OCI-LY3 (cell line): Measurements from ENCODE around the gene CAST.

Source experiments
- EZH2phosphoT487 ChIP-seq: fragments of 200-600 bp; shearing (Covaris generic); IDR thresholded peaks from 2 replicates; pipeline ENCODE4 v1.6.1; 2018; ENCODE audit warnings: antibody characterized with exemption, mixed run types, low read depth
- TF ChIP-seq, protein P1 (sequence below): fragments of 200-600, 300-600 bp; sonication (generic); IDR thresholded peaks from 2 replicates; pipeline ENCODE4 v1.5.1; 2014; ENCODE audit warnings: antibody characterized with exemption, low read length, low read depth

DNA sequence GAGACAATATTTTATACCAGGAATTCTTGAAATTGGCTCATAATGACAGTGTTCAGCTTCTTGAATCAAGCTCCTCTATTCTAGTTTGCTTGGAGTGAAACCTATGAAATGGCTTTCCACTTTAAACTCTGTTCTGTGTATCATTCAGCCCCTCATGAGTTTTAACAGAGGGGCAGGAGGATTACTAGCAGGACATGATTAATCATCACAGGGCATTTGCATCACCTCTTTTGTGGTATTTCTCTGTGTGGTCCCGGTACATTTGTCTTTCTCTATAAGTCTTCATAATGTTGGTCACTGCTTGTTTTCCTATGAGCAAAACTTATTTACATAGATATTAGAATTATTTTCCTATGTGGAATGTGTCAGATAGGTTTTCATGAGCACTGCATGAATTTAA, 21.2 kb downstream of the CAST start:
- TF ChIP-seq, protein P1, sequence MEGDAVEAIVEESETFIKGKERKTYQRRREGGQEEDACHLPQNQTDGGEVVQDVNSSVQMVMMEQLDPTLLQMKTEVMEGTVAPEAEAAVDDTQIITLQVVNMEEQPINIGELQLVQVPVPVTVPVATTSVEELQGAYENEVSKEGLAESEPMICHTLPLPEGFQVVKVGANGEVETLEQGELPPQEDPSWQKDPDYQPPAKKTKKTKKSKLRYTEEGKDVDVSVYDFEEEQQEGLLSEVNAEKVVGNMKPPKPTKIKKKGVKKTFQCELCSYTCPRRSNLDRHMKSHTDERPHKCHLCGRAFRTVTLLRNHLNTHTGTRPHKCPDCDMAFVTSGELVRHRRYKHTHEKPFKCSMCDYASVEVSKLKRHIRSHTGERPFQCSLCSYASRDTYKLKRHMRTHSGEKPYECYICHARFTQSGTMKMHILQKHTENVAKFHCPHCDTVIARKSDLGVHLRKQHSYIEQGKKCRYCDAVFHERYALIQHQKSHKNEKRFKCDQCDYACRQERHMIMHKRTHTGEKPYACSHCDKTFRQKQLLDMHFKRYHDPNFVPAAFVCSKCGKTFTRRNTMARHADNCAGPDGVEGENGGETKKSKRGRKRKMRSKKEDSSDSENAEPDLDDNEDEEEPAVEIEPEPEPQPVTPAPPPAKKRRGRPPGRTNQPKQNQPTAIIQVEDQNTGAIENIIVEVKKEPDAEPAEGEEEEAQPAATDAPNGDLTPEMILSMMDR: no peak
- TF ChIP-seq EZH2phosphoT487: no peak
